WTC11 (cell line): ENCODE measurements around the gene PDXK. TPM values are rescaled to one million over a fixed set of nuclear protein-coding genes. Genes with fewer than 3 reads are reported as not detected.

Experiments used
- CREM ChIP-seq: sonication (generic); formaldehyde crosslinking; IDR thresholded peaks from 2 replicates; pipeline ENCODE4 v1.8.1; 2022; ENCODE audit warnings: mild to moderate bottlenecking, missing genetic modification reagents, moderate library complexity
- ELF4 ChIP-seq: sonication (generic); formaldehyde crosslinking; IDR thresholded peaks from 2 replicates; pipeline ENCODE4 v1.8.1; 2022; ENCODE audit warnings: low read depth, mild to moderate bottlenecking, moderate library complexity, missing genetic modification reagents
- ESRRA ChIP-seq: sonication (generic); formaldehyde crosslinking; IDR thresholded peaks from 2 replicates; pipeline ENCODE4 v1.8.1; 2022; ENCODE audit warnings: mild to moderate bottlenecking, missing genetic modification reagents, borderline replicate concordance
- ETV6 ChIP-seq: sonication (generic); formaldehyde crosslinking; IDR thresholded peaks from 2 replicates; pipeline ENCODE4 v1.8.1; 2022; ENCODE audit warnings: mild to moderate bottlenecking, missing genetic modification reagents
- FOXJ3 ChIP-seq: sonication (generic); formaldehyde crosslinking; IDR thresholded peaks from 2 replicates; pipeline ENCODE4 v1.9.0; 2021; ENCODE audit warnings: missing genetic modification reagents, mild to moderate bottlenecking, borderline replicate concordance
- FOXK1 ChIP-seq: sonication (generic); formaldehyde crosslinking; IDR thresholded peaks from 2 replicates; pipeline ENCODE4 v1.8.0; 2022; ENCODE audit warnings: mild to moderate bottlenecking, moderate library complexity, missing genetic modification reagents
- HMGA2 ChIP-seq: fragments of 250-450 bp; sonication (Bioruptor Pico); IDR thresholded peaks from 2 replicates; pipeline ENCODE4 v1.4.0; 2021; ENCODE audit warnings: mild to moderate bottlenecking, moderate library complexity
- JAZF1 ChIP-seq: fragments of 250-450 bp; sonication (Bioruptor Pico); IDR thresholded peaks from 2 replicates; pipeline ENCODE4 v1.9.0; 2021; ENCODE audit warnings: moderate library complexity, mild to moderate bottlenecking, inconsistent platforms
- JUN ChIP-seq: sonication (generic); formaldehyde crosslinking; IDR thresholded peaks from 2 replicates; pipeline ENCODE4 v1.8.0; 2023; ENCODE audit warnings: mild to moderate bottlenecking, missing genetic modification reagents
- MXD4 ChIP-seq: fragments of 250-450 bp; sonication (Bioruptor Pico); IDR thresholded peaks from 2 replicates; pipeline ENCODE4 v1.8.0; 2021; ENCODE audit warnings: mild to moderate bottlenecking, moderate library complexity, borderline replicate concordance
- NFATC4 ChIP-seq: fragments of 250-450 bp; sonication (Bioruptor Pico); IDR thresholded peaks from 2 replicates; pipeline ENCODE4 v1.9.0; 2021; ENCODE audit warnings: mild to moderate bottlenecking
- NFE2L1 ChIP-seq: sonication (generic); formaldehyde crosslinking; IDR thresholded peaks from 2 replicates; pipeline ENCODE4 v1.8.1; 2023; ENCODE audit warnings: missing genetic modification reagents
- RELA ChIP-seq: sonication (generic); formaldehyde crosslinking; IDR thresholded peaks from 2 replicates; pipeline ENCODE4 v1.8.1; 2022; ENCODE audit warnings: missing genetic modification reagents, mild to moderate bottlenecking, borderline replicate concordance
- TP53 ChIP-seq: sonication (generic); formaldehyde crosslinking; IDR thresholded peaks from 2 replicates; pipeline ENCODE4 v1.8.1; 2023; ENCODE audit warnings: mild to moderate bottlenecking, missing genetic modification reagents
- ZNF232 ChIP-seq: sonication (generic); formaldehyde crosslinking; IDR thresholded peaks from 2 replicates; pipeline ENCODE4 v1.8.0; 2022; ENCODE audit warnings: mild to moderate bottlenecking, missing genetic modification reagents
- ZNF263 ChIP-seq: sonication (generic); formaldehyde crosslinking; IDR thresholded peaks from 2 replicates; pipeline ENCODE4 v1.8.1; 2022; ENCODE audit warnings: low read depth, mild to moderate bottlenecking, moderate library complexity, missing genetic modification reagents
- total RNA-seq: library from RNA; stranded (reverse); gene quantifications from 3 replicates; pipeline ENCODE4 v1.2.3, GENCODE V29; 2021
- TF ChIP-seq, protein P1 (sequence below): sonication (generic); formaldehyde crosslinking; conservative IDR thresholded peaks from 2 replicates; pipeline ENCODE4 v1.8.1; 2023; ENCODE audit warnings: mild to moderate bottlenecking, low read depth, missing genetic modification reagents, moderate library complexity
- TF ChIP-seq, protein P2 (sequence below): sonication (generic); formaldehyde crosslinking; IDR thresholded peaks from 2 replicates; pipeline ENCODE4 v1.8.0; 2022; ENCODE audit warnings: mild to moderate bottlenecking, missing genetic modification reagents
- TF ChIP-seq, protein P3 (sequence below): fragments of 250-450 bp; sonication (Bioruptor Pico); conservative IDR thresholded peaks from 2 replicates; pipeline ENCODE4 v1.9.0; 2021; ENCODE audit warnings: mild to moderate bottlenecking
- TF ChIP-seq, protein P4 (sequence below): fragments of 250-450 bp; sonication (Bioruptor Pico); IDR thresholded peaks from 2 replicates; pipeline ENCODE4 v1.9.0; 2021; ENCODE audit warnings: mild to moderate bottlenecking, borderline replicate concordance
- TF ChIP-seq, protein P5 (sequence below): sonication (generic); formaldehyde crosslinking; IDR thresholded peaks from 2 replicates; pipeline ENCODE4 v1.8.1; 2023; ENCODE audit warnings: mild to moderate bottlenecking, missing genetic modification reagents, borderline replicate concordance
- TF ChIP-seq, protein P6 (sequence below): fragments of 250-450 bp; sonication (Bioruptor Pico); IDR thresholded peaks from 2 replicates; pipeline ENCODE4 v1.9.0; 2021; ENCODE audit warnings: moderate library complexity, mild to moderate bottlenecking, inconsistent platforms, borderline replicate concordance
- TF ChIP-seq, protein P7 (sequence below): sonication (generic); formaldehyde crosslinking; IDR thresholded peaks from 2 replicates; pipeline ENCODE4 v1.8.1; 2022; ENCODE audit warnings: mild to moderate bottlenecking, moderate library complexity, missing genetic modification reagents

PDXK gene
- total RNA-seq, 1 experiment from 2014 or later, result 120 TPM

DNA sequence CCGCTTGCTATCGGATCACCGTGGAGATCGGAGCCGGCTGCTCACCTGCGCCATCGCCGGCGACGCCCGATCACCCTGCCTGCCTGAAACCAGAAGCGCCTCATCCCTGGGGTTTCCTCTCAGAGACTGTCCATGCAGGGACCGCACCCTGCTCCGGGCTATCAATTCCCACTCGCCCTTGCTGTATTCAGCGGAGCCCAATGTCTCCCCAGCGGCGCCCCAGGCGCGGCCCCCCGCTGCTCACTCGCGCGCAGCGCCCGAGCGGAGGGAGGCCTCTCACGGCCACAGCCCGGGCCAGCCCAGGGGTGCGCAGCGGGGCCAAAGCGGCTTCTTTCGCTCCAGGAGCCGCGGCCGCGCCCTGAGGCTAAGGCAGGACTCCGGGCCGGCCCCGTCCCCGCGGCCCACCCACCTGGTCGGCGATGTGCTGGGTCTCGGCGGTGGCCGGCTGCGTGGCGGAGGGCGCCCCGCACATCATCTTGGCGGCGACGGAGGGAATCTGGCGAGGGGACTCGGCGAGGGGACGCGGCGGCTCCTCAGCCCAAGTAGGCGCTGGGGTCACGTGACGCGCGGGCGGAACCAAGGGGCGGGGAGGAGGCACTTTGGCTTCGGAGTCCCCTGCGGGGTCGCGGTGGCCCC is 57.0 kb downstream of the PDXK start, which contains the start of gene CSTB (continued):
- TF ChIP-seq, protein P1, sequence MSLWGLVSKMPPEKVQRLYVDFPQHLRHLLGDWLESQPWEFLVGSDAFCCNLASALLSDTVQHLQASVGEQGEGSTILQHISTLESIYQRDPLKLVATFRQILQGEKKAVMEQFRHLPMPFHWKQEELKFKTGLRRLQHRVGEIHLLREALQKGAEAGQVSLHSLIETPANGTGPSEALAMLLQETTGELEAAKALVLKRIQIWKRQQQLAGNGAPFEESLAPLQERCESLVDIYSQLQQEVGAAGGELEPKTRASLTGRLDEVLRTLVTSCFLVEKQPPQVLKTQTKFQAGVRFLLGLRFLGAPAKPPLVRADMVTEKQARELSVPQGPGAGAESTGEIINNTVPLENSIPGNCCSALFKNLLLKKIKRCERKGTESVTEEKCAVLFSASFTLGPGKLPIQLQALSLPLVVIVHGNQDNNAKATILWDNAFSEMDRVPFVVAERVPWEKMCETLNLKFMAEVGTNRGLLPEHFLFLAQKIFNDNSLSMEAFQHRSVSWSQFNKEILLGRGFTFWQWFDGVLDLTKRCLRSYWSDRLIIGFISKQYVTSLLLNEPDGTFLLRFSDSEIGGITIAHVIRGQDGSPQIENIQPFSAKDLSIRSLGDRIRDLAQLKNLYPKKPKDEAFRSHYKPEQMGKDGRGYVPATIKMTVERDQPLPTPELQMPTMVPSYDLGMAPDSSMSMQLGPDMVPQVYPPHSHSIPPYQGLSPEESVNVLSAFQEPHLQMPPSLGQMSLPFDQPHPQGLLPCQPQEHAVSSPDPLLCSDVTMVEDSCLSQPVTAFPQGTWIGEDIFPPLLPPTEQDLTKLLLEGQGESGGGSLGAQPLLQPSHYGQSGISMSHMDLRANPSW (CRISPR knock-in tag), result no peak
- TF ChIP-seq ETV6, result peak; percentile 90
- TF ChIP-seq HMGA2 (CRISPR knock-in tag), result no peak
- TF ChIP-seq NFE2L1, result peak; percentile 57; the same call in 1 of the 2 replicates
- TF ChIP-seq, protein P2, sequence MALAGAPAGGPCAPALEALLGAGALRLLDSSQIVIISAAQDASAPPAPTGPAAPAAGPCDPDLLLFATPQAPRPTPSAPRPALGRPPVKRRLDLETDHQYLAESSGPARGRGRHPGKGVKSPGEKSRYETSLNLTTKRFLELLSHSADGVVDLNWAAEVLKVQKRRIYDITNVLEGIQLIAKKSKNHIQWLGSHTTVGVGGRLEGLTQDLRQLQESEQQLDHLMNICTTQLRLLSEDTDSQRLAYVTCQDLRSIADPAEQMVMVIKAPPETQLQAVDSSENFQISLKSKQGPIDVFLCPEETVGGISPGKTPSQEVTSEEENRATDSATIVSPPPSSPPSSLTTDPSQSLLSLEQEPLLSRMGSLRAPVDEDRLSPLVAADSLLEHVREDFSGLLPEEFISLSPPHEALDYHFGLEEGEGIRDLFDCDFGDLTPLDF (CRISPR knock-in tag), result no peak
- peak; percentile 76; the same call in 1 of the 2 replicates for TF ChIP-seq TP53 (CRISPR knock-in tag)
- no peak for TF ChIP-seq MXD4 (CRISPR knock-in tag)
- TF ChIP-seq, protein P3, sequence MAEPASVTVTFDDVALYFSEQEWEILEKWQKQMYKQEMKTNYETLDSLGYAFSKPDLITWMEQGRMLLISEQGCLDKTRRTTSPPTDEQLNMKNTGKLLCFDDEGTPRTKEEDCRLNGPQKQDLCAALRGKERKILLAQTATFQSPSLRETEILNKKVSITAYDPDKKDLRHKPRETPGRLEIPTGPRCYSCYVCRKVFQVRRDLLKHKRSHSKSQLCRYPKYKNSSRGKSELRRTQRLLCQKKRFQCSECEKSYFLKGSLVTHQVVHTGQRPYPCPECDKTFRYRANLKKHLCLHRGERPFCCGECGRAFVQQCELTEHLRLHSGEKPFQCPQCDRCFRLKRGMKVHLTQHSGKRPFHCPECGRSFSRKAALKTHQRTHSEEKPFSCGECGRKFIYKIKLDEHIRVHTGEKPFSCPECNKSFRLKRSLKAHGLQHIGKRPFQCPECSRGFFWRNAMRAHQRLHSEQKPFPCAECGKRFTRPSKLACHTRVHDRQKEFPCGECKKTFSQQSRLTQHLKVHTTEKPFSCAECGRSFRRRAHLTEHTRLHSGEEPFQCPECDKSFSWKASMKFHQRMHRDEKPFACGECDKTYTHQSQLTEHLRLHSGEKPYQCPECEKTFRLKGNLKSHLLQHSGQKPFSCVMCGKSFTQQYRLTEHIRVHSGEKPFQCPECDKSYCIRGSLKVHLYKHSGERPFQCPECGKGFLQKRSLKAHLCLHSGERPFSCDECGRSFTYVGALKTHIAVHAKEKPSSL (CRISPR knock-in tag), result no peak
- TF ChIP-seq JAZF1 (CRISPR knock-in tag), result no peak
- TF ChIP-seq, protein P4, sequence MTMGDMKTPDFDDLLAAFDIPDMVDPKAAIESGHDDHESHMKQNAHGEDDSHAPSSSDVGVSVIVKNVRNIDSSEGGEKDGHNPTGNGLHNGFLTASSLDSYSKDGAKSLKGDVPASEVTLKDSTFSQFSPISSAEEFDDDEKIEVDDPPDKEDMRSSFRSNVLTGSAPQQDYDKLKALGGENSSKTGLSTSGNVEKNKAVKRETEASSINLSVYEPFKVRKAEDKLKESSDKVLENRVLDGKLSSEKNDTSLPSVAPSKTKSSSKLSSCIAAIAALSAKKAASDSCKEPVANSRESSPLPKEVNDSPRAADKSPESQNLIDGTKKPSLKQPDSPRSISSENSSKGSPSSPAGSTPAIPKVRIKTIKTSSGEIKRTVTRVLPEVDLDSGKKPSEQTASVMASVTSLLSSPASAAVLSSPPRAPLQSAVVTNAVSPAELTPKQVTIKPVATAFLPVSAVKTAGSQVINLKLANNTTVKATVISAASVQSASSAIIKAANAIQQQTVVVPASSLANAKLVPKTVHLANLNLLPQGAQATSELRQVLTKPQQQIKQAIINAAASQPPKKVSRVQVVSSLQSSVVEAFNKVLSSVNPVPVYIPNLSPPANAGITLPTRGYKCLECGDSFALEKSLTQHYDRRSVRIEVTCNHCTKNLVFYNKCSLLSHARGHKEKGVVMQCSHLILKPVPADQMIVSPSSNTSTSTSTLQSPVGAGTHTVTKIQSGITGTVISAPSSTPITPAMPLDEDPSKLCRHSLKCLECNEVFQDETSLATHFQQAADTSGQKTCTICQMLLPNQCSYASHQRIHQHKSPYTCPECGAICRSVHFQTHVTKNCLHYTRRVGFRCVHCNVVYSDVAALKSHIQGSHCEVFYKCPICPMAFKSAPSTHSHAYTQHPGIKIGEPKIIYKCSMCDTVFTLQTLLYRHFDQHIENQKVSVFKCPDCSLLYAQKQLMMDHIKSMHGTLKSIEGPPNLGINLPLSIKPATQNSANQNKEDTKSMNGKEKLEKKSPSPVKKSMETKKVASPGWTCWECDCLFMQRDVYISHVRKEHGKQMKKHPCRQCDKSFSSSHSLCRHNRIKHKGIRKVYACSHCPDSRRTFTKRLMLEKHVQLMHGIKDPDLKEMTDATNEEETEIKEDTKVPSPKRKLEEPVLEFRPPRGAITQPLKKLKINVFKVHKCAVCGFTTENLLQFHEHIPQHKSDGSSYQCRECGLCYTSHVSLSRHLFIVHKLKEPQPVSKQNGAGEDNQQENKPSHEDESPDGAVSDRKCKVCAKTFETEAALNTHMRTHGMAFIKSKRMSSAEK (CRISPR knock-in tag), result no peak
- TF ChIP-seq FOXK1 (CRISPR knock-in tag), result peak; percentile 82
- 0 out of 2 replicates have a peak, but pooled peaks have one; percentile 36 for TF ChIP-seq CREM (CRISPR knock-in tag)
- 0 out of 2 replicates have a peak, but pooled peaks have one; percentile 9 for TF ChIP-seq ZNF263 (CRISPR knock-in tag)
- TF ChIP-seq RELA (CRISPR knock-in tag), result no peak
- TF ChIP-seq, protein P5, sequence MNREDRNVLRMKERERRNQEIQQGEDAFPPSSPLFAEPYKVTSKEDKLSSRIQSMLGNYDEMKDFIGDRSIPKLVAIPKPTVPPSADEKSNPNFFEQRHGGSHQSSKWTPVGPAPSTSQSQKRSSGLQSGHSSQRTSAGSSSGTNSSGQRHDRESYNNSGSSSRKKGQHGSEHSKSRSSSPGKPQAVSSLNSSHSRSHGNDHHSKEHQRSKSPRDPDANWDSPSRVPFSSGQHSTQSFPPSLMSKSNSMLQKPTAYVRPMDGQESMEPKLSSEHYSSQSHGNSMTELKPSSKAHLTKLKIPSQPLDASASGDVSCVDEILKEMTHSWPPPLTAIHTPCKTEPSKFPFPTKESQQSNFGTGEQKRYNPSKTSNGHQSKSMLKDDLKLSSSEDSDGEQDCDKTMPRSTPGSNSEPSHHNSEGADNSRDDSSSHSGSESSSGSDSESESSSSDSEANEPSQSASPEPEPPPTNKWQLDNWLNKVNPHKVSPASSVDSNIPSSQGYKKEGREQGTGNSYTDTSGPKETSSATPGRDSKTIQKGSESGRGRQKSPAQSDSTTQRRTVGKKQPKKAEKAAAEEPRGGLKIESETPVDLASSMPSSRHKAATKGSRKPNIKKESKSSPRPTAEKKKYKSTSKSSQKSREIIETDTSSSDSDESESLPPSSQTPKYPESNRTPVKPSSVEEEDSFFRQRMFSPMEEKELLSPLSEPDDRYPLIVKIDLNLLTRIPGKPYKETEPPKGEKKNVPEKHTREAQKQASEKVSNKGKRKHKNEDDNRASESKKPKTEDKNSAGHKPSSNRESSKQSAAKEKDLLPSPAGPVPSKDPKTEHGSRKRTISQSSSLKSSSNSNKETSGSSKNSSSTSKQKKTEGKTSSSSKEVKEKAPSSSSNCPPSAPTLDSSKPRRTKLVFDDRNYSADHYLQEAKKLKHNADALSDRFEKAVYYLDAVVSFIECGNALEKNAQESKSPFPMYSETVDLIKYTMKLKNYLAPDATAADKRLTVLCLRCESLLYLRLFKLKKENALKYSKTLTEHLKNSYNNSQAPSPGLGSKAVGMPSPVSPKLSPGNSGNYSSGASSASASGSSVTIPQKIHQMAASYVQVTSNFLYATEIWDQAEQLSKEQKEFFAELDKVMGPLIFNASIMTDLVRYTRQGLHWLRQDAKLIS, result no peak
- TF ChIP-seq, protein P6, sequence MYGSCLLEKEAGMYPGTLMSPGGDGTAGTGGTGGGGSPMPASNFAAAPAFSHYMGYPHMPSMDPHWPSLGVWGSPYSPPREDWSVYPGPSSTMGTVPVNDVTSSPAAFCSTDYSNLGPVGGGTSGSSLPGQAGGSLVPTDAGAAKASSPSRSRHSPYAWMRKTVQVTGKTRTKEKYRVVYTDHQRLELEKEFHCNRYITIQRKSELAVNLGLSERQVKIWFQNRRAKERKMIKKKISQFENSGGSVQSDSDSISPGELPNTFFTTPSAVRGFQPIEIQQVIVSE, result no peak
- TF ChIP-seq FOXJ3 (CRISPR knock-in tag), result no peak
- no peak for TF ChIP-seq NFATC4 (CRISPR knock-in tag)
- TF ChIP-seq ZNF232 (CRISPR knock-in tag), result 0 out of 2 replicates have a peak, but pooled peaks have one; percentile 42
- TF ChIP-seq ELF4 (CRISPR knock-in tag), result 0 out of 2 replicates have a peak, but pooled peaks have one; percentile 55
- TF ChIP-seq, protein P7, sequence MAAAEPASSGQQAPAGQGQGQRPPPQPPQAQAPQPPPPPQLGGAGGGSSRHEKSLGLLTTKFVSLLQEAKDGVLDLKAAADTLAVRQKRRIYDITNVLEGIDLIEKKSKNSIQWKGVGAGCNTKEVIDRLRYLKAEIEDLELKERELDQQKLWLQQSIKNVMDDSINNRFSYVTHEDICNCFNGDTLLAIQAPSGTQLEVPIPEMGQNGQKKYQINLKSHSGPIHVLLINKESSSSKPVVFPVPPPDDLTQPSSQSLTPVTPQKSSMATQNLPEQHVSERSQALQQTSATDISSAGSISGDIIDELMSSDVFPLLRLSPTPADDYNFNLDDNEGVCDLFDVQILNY (CRISPR knock-in tag), result peak; percentile 72; the same call in 1 of the 2 replicates
- TF ChIP-seq ESRRA (CRISPR knock-in tag), result peak; percentile 19; the same call in 1 of the 2 replicates
- peak; percentile 73; the same call in 1 of the 2 replicates for TF ChIP-seq JUN (CRISPR knock-in tag)
